Measurements from ENCODE around the gene TFF3.

Gene TFF3

GRCh38 chr21:42346441-42346840 lies 31.2 kb upstream of the TFF3 start:
- TF ChIP-seq ZFX (IDR thresholded peaks at IDR 0.05) = no peak
- no peak for TF ChIP-seq CTCF (conservative IDR thresholded peaks at IDR 0.05)
- H3K27ac ChIP-seq = no peak overlapping the region

GRCh38 chr21:42344631-42345030 lies 29.4 kb upstream of the TFF3 start:
- TF ChIP-seq ZFX (IDR thresholded peaks at IDR 0.05) (no peak), CTCF (conservative IDR thresholded peaks at IDR 0.05) (no peak)

GRCh38 chr21:42343963-42344510 lies 28.8 kb upstream of the TFF3 start:
- TF ChIP-seq CTCF (conservative IDR thresholded peaks at IDR 0.05) (no peak), ZFX (IDR thresholded peaks at IDR 0.05) (no peak)
- H3K27ac ChIP-seq = no peak overlapping the region

More at GRCh38 chr21:42344631-42345030, 29.4 kb upstream of the TFF3 start:
- no peak overlapping the region for H3K27ac ChIP-seq

- H3K27ac ChIP-seq = no peak overlapping the region
- TF ChIP-seq CTCF (conservative IDR thresholded peaks at IDR 0.05) (no peak), ZFX (IDR thresholded peaks at IDR 0.05) (no peak)
These were observed 28.3 kb upstream of the TFF3 start for GRCh38 chr21:42343556-42343955.

GRCh38 chr21:42343101-42343500 lies 27.9 kb upstream of the TFF3 start:
- TF ChIP-seq ZFX (IDR thresholded peaks at IDR 0.05) = no peak
- no peak overlapping the region for H3K27ac ChIP-seq

- TF ChIP-seq CTCF (conservative IDR thresholded peaks at IDR 0.05) (no peak), ZFX (IDR thresholded peaks at IDR 0.05) (no peak)
- no peak overlapping the region for H3K27ac ChIP-seq
These were observed 26.8 kb upstream of the TFF3 start for GRCh38 chr21:42341776-42342542.

GRCh38 chr21:42340187-42341050 lies 25.2 kb upstream of the TFF3 start:
- no peak overlapping the region for H3K27ac ChIP-seq
- TF ChIP-seq CTCF (conservative IDR thresholded peaks at IDR 0.05) = no peak
- TF ChIP-seq ZFX (IDR thresholded peaks at IDR 0.05) = no peak

Data from C4-2B (cell line).